Measurements from ENCODE around the gene BHLHE40. TPM values are rescaled to one million over a fixed set of nuclear protein-coding genes. Genes with fewer than 3 reads are reported as not detected.

BHLHE40 gene
- total and polyA plus RNA-seq, 2 of the 13 experiments (the other 11 are each of a cell fraction or from before 2014, with no cell fraction given) = 1.8 to 51.0 TPM

DNA sequence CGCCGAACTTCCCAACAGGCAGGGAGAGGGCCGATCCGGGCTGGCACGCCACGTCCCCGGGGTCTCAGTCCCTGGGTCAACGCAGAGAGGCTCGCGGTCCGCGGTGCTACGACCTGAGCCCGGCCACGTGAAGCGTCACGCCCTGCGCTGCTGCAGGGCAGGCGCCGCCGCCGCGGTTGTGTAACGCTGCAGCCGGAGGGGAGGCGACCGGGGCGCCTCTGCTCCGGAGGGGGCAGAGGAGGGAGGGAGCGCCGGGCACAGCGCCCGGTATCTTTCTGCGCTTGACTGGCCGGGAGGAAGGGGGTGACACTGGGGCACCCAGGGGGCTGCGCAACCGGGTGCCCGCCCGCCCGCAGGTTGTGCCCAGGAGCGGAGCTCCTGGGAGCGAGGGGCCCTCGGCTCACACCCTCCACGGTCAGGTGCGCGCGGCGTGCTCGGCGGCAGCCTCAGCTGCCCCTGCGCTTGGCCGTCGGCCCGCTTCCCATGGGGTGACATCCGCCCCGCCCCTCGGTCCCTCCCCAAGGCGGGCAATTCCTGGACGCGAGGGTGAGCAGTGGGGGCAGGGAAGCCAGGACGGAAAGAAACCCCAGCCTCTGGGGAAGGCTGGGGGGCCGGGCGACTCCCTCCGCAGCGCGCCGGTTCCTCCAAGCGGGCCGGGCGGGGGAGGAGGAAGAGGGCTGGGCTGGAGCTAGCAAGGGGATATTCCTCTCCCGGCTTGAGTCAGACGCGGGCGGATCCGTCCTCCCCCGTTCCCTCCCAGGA, 852 bp upstream of the BHLHE40 start (continued):
- TF ChIP-seq, protein P1, sequence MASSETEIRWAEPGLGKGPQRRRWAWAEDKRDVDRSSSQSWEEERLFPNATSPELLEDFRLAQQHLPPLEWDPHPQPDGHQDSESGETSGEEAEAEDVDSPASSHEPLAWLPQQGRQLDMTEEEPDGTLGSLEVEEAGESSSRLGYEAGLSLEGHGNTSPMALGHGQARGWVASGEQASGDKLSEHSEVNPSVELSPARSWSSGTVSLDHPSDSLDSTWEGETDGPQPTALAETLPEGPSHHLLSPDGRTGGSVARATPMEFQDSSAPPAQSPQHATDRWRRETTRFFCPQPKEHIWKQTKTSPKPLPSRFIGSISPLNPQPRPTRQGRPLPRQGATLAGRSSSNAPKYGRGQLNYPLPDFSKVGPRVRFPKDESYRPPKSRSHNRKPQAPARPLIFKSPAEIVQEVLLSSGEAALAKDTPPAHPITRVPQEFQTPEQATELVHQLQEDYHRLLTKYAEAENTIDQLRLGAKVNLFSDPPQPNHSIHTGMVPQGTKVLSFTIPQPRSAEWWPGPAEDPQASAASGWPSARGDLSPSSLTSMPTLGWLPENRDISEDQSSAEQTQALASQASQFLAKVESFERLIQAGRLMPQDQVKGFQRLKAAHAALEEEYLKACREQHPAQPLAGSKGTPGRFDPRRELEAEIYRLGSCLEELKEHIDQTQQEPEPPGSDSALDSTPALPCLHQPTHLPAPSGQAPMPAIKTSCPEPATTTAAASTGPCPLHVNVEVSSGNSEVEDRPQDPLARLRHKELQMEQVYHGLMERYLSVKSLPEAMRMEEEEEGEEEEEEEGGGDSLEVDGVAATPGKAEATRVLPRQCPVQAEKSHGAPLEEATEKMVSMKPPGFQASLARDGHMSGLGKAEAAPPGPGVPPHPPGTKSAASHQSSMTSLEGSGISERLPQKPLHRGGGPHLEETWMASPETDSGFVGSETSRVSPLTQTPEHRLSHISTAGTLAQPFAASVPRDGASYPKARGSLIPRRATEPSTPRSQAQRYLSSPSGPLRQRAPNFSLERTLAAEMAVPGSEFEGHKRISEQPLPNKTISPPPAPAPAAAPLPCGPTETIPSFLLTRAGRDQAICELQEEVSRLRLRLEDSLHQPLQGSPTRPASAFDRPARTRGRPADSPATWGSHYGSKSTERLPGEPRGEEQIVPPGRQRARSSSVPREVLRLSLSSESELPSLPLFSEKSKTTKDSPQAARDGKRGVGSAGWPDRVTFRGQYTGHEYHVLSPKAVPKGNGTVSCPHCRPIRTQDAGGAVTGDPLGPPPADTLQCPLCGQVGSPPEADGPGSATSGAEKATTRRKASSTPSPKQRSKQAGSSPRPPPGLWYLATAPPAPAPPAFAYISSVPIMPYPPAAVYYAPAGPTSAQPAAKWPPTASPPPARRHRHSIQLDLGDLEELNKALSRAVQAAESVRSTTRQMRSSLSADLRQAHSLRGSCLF (CRISPR knock-in tag; IDR thresholded peaks at IDR 0.05; ENCODE audit: borderline replicate concordance) = no peak
- TF ChIP-seq SRSF9 (IDR thresholded peaks at IDR 0.05; ENCODE audit: borderline replicate concordance, insufficient read depth, low read depth, low read length, poor library complexity, severe bottlenecking) (no peak), SP1 (IDR thresholded peaks at IDR 0.05) (no peak), SP1 (CRISPR knock-in tag; IDR thresholded peaks at IDR 0.05) (peak; percentile 87), KMT2A (CRISPR knock-in tag; IDR thresholded peaks at IDR 0.05) (peak; percentile 34; the same call in 1 of the 2 replicates), MED1 (CRISPR knock-in tag; IDR thresholded peaks at IDR 0.05) (peak; percentile 96), ZNF430 (CRISPR knock-in tag; IDR thresholded peaks at IDR 0.05) (peak; percentile 59), MAF1 (CRISPR knock-in tag; IDR thresholded peaks at IDR 0.05; ENCODE audit: borderline replicate concordance) (peak; percentile 69; the same call in 1 of the 2 replicates), CCDC6 (CRISPR knock-in tag; IDR thresholded peaks at IDR 0.05) (peak; percentile 76; the same call in 1 of the 2 replicates), SIX1 (CRISPR knock-in tag; IDR thresholded peaks at IDR 0.05; ENCODE audit: borderline replicate concordance) (no peak; the same call in 1 of the 2 replicates)
- TF ChIP-seq, protein P2, sequence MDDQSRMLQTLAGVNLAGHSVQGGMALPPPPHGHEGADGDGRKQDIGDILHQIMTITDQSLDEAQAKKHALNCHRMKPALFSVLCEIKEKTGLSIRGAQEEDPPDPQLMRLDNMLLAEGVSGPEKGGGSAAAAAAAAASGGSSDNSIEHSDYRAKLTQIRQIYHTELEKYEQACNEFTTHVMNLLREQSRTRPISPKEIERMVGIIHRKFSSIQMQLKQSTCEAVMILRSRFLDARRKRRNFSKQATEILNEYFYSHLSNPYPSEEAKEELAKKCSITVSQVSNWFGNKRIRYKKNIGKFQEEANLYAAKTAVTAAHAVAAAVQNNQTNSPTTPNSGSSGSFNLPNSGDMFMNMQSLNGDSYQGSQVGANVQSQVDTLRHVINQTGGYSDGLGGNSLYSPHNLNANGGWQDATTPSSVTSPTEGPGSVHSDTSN (CRISPR knock-in tag; IDR thresholded peaks at IDR 0.05; ENCODE audit: borderline replicate concordance) = no peak
- TF ChIP-seq, protein P3, sequence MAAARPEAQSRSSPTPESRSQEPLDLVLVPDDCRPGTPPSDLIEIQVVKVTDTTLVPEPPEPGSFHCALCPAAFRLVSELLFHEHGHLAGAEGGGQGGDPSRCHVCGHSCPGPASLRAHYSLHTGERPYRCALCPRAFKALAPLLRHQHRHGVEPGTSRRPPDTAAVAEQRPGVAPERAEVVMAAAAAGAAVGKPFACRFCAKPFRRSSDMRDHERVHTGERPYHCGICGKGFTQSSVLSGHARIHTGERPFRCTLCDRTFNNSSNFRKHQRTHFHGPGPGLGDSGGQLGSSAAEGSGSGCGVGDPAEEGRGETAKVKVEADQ (CRISPR knock-in tag; IDR thresholded peaks at IDR 0.05; ENCODE audit: borderline replicate concordance) = peak; percentile 96; the same call in 1 of the 2 replicates
- TF ChIP-seq, protein P4, sequence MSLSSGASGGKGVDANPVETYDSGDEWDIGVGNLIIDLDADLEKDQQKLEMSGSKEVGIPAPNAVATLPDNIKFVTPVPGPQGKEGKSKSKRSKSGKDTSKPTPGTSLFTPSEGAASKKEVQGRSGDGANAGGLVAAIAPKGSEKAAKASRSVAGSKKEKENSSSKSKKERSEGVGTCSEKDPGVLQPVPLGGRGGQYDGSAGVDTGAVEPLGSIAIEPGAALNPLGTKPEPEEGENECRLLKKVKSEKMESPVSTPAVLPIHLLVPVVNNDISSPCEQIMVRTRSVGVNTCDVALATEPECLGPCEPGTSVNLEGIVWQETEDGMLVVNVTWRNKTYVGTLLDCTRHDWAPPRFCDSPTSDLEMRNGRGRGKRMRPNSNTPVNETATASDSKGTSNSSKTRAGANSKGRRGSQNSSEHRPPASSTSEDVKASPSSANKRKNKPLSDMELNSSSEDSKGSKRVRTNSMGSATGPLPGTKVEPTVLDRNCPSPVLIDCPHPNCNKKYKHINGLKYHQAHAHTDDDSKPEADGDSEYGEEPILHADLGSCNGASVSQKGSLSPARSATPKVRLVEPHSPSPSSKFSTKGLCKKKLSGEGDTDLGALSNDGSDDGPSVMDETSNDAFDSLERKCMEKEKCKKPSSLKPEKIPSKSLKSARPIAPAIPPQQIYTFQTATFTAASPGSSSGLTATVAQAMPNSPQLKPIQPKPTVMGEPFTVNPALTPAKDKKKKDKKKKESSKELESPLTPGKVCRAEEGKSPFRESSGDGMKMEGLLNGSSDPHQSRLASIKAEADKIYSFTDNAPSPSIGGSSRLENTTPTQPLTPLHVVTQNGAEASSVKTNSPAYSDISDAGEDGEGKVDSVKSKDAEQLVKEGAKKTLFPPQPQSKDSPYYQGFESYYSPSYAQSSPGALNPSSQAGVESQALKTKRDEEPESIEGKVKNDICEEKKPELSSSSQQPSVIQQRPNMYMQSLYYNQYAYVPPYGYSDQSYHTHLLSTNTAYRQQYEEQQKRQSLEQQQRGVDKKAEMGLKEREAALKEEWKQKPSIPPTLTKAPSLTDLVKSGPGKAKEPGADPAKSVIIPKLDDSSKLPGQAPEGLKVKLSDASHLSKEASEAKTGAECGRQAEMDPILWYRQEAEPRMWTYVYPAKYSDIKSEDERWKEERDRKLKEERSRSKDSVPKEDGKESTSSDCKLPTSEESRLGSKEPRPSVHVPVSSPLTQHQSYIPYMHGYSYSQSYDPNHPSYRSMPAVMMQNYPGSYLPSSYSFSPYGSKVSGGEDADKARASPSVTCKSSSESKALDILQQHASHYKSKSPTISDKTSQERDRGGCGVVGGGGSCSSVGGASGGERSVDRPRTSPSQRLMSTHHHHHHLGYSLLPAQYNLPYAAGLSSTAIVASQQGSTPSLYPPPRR (CRISPR knock-in tag; IDR thresholded peaks at IDR 0.05; ENCODE audit: borderline replicate concordance) = peak; percentile 92
- TF ChIP-seq, protein P5, sequence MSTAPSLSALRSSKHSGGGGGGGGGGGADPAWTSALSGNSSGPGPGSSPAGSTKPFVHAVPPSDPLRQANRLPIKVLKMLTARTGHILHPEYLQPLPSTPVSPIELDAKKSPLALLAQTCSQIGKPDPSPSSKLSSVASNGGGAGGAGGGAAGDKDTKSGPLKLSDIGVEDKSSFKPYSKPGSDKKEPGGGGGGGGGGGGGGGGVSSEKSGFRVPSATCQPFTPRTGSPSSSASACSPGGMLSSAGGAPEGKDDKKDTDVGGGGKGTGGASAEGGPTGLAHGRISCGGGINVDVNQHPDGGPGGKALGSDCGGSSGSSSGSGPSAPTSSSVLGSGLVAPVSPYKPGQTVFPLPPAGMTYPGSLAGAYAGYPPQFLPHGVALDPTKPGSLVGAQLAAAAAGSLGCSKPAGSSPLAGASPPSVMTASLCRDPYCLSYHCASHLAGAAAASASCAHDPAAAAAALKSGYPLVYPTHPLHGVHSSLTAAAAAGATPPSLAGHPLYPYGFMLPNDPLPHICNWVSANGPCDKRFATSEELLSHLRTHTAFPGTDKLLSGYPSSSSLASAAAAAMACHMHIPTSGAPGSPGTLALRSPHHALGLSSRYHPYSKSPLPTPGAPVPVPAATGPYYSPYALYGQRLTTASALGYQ (CRISPR knock-in tag; IDR thresholded peaks at IDR 0.05) = peak; percentile 93; the same call in 1 of the 2 replicates
